T-helper 1 cell treated with Interleukin-12 subunit alpha and Interleukin-12 subunit beta and Interleukin-4 antibody, amounts not matched to agents 30 ng/mL and 1 ng/mL, for 36 hours (primary cell): ENCODE results near the gene VIPR1. TPM values are rescaled to one million over a fixed set of nuclear protein-coding genes. Genes with fewer than 3 reads are reported as not detected.

Source experiments
- intact Hi-C: fragments of 100-400 bp; cut with micrococcal nuclease; formaldehyde crosslinking; loops from one replicate; pipeline ENCODE4 v1.15.1; 2024
- total RNA-seq: library from RNA; stranded (reverse); gene quantifications from 2 replicates; pipeline ENCODE4 v1.2.3, GENCODE V29; 2022

The VIPR1 gene
- total RNA-seq, 1 donor from 2014 or later = 4.4 TPM

DNA sequence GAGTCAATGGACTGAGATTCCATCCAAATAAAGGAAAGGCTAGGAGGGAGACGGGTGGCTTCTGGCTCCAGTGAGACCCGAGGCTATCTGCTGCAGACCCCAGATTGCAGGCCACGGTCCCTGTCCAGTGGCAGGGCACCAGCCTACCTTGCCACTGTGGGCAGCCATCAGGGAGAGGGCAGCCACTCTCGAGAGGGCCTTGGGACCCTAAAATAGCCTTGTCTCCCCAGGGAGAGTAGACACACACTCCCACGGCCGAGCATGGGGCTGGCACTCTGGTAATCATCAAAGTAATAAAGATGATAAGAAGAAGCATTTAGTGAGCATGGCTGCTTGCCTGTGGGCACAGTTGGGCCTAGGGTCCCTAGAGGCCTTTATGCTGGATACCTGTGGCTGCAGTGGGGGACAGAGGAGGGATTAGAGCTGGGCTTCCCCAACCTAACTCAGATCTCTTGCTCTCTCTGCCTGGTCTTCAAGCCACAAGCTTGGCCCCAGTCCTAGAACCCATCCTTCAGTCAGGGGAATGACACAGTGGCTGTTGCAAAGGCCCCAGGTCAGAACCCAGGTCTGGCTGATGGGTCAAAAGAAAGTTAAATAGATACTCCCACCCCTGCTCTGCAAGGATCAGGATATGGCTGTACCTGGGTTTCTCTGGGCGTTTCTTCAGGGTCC lies 9.2 kb upstream of the VIPR1 start:
- intact Hi-C loops = no loop called here

DNA sequence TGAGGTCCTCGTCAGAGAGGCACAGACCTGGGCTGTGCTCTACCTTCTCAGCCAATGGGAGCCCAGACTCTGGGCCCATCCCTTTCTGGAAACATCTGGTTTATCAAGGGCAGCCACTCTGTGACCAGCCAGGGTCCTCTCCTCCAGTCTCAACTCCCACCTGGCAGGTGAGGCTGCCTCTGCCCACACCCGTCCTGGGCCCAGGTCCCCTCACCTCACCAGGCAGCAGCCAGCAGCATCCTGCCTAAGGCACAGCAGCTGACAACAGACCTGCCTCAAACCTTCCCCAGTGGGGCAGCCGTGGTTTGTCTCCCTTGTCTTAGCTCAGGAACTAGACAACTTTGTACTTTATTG lies 8.7 kb upstream of the VIPR1 start:
- intact Hi-C loops = no loop called here

DNA sequence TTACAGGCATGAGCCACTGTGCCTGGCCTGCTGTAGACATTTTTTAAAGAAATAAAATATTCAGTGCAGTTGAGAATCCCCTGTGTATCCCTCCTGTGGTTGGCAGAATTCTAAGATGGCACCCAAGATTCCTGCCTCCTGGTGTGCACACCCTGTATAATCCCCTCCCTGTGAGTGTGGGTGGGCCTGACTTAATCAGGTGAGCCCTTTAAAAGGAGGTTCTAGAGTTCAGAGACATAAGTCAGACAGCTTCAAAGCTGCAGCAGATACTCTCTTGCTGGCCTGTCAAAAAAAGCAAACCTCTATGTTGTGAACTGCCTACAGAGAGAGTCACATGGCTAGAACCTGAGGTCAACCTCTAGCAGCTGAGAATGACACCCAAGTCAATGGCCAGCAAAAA lies 7.0 kb upstream of the VIPR1 start:
- intact Hi-C loops = no loop called here

GRCh38 chr3:42497009-42497731 lies 5.3 kb upstream of the VIPR1 start:
- intact Hi-C loops = no loop called here

DNA sequence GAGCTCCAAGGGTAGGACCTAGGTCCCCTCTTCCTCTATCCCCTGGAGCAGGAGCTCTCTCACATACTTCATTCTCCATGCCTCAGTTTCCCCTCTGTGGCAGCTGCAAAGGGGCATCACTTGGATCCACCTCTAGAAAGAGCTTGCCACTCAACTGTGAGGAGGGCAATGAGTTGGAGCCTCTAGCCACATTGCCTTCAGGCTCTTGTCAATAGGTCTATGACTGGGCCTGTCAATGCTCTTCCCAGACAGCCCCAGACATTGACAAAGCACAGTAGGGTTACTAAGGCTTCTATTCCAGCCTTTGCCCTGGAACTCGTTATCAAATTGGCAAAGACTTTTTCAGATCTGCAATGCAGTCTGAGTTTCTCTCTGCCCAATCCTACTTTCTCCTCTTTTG lies 4.4 kb upstream of the VIPR1 start:
- intact Hi-C loops = no loop called here

DNA sequence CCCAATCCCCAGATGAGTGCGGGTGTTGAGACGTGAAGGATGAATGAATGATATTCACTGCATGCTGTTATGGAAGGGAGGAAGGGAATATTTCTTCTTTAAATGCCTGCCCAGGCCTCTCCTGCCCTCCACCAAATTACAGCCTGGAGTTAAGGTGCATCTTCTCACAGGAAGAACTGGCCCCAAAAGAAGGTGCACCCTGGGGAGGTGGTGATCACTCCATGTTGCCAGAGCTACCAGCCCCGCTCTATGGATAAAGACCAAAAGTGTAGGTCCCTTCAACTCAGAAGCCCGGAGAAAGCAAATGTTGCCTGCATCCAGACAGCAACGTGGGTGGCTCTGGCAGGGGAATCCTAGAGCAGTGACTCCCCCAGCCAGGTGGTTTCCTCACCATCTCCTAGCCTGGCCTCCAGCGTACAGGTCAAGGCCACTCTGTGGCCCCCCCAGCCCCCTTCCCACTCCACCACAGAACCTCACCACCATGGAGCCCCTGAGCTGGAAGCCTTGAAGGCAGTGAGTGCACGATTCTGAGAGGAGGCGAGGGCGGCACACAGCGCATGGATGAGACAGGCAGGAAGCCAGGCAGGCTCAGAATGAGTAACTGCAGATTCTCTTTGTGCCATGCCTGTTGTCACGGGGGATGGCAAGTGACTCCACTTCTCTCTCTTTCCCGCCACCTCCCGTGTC lies 3.5 kb upstream of the VIPR1 start:
- intact Hi-C loops = no loop called here

GRCh38 chr3:42499478-42499871 lies 3.0 kb upstream of the VIPR1 start:
- intact Hi-C loops = no loop called here

GRCh38 chr3:42500091-42500490 lies 2.4 kb upstream of the VIPR1 start:
- intact Hi-C loops = loop anchor here (5.0 kb wide), 2 partner anchors 488 to 538 kb away; partner anchors contain the start of gene ULK4

GRCh38 chr3:42500909-42501308 lies 1.5 kb upstream of the VIPR1 start:
- intact Hi-C loops = loop anchor here (5.0 kb wide), 2 partner anchors 489 to 539 kb away; partner anchors contain the start of gene ULK4

- intact Hi-C loops = loop anchor here (5.0 kb wide), 2 partner anchors 489 to 539 kb away; partner anchors contain the start of gene ULK4
Observed at GRCh38 chr3:42501321-42501680, 1.1 kb upstream of the VIPR1 start.

GRCh38 chr3:42501681-42502428 lies 588 bp upstream of the VIPR1 start:
- intact Hi-C loops = loop anchor here (1.0 to 5.0 kb wide), 13 partner anchors 34 to 1302 kb away; partner anchors contain the start of genes NKTR, SEC22C, SS18L2 and ULK4

DNA sequence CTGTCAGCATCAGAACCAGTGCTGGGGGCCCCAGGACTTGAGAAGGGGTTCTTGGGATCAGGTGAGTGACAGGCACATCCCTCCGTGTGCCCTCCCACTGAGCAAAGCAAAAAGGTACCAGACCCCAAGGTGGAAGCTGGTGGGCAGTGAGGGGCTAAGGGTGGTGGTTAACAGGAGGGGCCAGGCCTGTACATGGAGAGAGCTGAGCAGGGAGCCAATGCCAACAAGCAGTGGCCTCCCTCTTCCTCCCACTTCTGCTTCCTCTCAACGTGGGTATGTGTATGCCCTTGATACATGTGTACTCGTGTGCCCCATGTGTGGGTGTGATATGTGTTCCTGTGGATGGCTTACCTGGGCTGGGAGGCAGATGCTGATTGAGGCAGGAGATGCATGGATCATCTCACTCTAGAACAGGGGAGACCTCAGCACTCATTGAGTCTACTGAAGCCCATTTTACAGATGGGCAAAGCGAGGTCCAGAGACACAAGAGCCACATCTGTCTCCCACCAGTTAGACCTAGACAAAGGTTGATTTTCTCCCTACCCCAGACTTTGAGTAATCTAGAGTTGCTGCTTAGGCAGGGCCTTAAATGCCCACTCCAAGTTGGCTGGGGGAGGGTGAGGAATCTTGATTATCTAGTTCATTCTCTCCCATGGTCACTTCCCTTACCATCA lies 945 bp downstream of the VIPR1 start:
- intact Hi-C loops = loop anchor here (2.0 to 5.0 kb wide), 4 partner anchors 241 to 541 kb away; partner anchors contain the start of gene ULK4

DNA sequence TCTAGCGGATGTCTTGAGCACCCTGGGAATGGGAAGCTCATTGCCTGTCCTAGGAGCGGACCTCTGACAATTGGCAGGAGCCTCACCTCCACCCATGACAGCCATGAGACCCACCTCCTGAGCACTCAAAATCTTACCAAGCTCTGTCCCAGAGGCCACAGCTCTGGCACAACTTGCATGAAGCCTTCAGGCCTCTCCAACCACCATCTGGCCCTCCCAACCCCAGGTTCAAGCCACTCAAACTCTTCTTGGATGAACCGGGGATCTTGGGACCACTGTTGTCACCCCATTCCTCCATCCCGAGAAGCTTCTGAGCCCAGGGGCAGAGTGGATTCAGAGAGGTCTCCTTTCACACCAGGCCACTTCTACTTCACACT lies 1.5 kb downstream of the VIPR1 start:
- intact Hi-C loops = loop anchor here (2.0 to 5.0 kb wide), 4 partner anchors 241 to 542 kb away; partner anchors contain the start of gene ULK4

DNA sequence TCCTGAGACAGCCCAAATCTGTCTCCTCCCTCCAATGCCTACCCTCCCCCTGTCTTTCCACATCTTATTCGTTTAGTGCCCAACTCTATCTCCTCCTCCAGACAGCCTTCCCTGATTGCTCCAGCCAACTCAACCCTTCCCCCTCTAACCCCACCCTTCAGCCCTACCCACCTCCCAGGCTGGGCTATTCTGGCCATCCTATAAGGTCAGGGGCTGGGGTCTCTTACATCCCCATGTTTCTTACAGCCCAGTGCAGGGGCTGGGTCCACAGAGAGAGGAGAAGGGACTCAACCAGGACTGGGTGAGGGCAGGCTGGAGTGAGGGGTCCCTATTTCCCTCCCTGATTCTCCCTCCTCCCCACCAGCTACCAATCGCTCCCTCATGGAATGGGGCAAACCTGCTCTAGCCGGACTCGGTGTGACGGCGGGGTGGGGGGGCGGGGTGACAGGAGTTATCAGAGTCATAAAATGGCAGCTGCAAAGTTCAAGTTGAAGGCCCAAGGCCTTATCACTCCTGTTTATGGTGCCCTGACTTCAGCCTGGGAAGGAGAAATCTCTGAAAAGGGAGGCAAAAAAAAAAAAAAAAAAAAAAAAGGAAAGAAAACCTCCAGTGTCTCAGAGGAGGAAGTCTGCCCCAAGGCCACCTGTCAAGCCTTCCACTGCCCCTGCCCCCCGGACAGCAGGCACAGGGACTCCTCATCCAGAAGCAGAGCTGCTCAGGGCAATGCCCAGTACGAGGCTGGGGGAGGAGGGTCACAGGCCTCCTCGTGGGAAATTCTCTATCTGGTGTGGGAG lies 2.1 kb downstream of the VIPR1 start:
- intact Hi-C loops = loop anchor here (5.0 kb wide), 2 partner anchors 492 to 542 kb away; partner anchors contain the start of gene ULK4

- intact Hi-C loops = no loop called here
Observed at GRCh38 chr3:42505128-42505848, 2.8 kb downstream of the VIPR1 start.

DNA sequence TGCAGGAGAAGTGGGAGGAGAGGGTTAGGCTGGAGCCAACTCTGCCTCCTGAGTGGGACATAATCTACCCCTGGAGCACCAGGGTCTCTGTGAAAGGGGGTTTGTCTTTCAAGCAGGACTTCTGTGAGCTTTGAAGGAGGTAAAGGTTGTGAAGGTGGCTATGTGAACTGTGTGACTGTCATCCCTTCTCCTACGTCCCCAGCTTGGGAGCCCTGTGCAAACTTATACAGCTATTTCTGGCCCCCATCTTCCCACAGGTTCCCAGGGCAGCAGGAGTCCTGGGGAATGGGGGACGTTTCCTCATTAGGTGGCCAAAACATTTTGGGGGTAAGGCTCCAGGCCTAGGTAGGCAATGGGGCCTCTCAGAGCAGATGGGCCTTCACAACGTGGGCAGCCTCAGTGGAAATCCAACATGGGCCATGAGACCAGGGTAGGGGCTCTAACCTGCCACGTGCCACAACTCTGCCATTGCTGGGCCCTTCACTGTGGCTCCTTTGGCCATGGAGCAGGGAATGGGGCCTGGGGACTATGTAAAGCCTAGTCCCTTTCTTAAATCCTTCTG lies 3.5 kb downstream of the VIPR1 start:
- intact Hi-C loops = no loop called here

DNA sequence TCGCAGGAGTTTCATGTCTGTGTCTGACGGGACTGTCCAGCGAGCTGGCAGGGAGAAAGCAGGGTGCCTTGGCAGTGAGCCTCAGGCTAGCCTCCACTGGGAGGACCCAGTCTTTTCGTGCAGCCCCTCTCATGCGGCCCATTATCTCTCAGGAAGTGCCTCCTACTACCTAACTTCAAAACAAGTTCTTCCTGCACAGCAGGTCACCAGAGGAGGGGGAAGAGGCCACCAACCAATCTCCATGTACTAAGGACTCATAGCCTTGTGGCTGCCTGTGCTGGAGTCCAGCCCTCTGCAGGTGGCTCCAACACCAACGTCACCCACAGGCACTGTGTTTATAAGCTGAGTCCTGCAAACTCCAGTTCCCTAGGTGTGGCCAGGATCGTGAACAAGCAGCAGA lies 4.8 kb downstream of the VIPR1 start:
- intact Hi-C loops = no loop called here

DNA sequence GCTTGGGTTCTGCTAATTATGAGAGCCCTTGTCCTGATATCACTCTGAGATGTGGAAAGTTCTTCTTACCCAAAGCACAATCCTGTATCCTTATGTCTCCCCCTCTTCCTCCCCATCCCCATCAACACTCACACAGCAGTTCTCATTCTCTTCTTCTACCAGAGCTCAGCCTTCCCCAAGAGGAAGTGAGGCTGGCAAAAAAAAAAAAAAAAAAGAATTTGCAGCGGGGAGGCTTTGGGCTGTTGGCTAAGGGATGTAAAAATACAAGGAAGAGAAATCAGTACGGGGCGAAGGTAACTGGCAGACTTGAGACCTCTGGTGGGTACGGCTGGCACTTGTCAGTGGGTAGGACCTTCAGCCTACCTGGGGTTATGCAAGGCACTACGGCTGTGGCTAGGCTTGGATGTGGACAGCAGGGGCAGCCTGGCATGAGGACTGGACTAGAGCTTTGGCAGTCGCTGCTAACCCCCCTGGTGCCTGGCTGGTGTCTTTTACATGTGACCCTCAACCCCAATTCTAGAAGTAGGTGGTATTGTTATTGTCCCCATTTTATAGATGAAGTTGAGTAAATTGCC lies 5.4 kb downstream of the VIPR1 start:
- intact Hi-C loops = no loop called here

- intact Hi-C loops = no loop called here
Observed at GRCh38 chr3:42508562-42508961, 6.1 kb downstream of the VIPR1 start.
